CD4-positive, alpha-beta T cell treated with Interleukin-15 for 4 hours (primary cell): ENCODE results near the gene RPTOR.

Experiments used
- DNase-seq: peaks from one replicate; pipeline ENCODE4 v3.0.0-alpha.2; 2020; ENCODE audit warnings: low spot score

Gene RPTOR

GRCh38 chr17:80817321-80817845 lies 272.7 kb downstream of the RPTOR start:
- DNase-seq: no peak

GRCh38 chr17:80817861-80818260 lies 273.2 kb downstream of the RPTOR start:
- DNase-seq: no peak

- no peak for DNase-seq
These were observed 274.2 kb downstream of the RPTOR start for GRCh38 chr17:80818871-80819270.

DNA sequence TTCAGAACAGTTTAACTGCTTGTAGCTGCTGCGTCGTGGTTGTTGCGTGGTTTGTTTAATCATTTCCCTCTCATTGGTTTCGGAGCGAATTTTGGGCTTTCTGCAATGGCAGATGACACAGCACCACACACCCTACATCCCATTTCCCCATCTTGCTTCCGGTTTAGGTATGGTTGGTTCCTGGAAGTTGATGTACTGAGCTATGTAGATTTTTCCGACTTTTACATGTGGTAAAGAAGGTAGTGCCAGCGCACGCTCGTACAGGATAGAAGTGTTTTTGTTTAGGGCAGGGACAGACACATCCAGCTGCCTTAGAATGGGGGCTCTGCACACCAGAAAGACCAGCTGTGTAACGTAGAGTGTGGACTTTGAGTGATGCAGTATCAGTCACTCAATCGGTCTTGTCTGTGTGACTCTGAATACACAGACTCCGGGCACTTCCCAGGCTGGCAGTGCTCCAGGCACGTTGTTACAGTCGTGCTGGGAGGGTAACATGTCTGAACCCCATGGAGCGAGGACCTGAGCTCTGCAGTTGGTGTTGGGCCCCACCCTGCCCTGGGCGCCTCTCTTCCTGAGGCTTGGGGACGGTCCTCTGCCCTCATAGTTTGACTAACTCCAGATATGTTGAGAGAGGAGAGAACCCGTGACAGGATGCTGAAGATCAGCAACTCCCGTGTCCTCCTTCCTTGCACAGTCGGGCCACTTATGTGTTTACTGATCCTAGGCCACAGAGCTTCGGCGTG lies 275.0 kb downstream of the RPTOR start:
- DNase-seq: peak; percentile 26

GRCh38 chr17:80820331-80820730 lies 275.7 kb downstream of the RPTOR start:
- no peak for DNase-seq

GRCh38 chr17:80821546-80821945 lies 276.9 kb downstream of the RPTOR start:
- no peak for DNase-seq

GRCh38 chr17:80822021-80822699 lies 277.5 kb downstream of the RPTOR start:
- no peak for DNase-seq

DNA sequence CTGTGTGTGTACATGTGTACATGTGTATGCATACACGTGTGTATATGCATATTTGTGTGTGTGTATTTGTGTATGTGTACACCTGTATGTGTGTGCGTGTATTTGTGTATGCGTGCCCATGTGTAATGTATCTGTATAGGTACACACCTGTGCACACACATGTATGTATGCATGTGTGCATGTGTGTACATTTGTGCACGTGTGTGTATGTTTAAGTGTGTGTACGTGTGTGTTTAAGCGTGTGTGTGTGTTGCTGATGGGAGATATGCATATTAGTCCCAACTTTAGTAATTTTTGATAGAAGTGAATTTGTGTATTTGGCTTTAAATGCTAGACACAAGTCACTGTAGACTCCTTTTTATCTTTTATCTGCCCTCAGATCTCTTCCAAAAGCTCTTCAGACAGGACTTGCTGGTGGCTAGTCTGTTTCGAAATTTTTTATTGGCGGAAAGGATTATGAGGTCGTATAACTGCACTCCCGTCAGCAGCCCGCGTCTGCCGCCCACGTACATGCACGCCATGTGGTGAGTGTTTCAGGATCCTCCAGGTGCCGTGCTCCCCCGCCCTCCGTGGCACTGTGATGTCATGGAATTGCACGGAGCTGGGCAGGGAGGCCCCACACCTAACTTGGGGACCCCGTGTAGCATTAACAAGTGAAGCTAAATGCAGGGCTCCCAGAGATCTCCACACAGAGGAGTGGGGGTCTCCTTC lies 278.2 kb downstream of the RPTOR start:
- DNase-seq: no peak

DNA sequence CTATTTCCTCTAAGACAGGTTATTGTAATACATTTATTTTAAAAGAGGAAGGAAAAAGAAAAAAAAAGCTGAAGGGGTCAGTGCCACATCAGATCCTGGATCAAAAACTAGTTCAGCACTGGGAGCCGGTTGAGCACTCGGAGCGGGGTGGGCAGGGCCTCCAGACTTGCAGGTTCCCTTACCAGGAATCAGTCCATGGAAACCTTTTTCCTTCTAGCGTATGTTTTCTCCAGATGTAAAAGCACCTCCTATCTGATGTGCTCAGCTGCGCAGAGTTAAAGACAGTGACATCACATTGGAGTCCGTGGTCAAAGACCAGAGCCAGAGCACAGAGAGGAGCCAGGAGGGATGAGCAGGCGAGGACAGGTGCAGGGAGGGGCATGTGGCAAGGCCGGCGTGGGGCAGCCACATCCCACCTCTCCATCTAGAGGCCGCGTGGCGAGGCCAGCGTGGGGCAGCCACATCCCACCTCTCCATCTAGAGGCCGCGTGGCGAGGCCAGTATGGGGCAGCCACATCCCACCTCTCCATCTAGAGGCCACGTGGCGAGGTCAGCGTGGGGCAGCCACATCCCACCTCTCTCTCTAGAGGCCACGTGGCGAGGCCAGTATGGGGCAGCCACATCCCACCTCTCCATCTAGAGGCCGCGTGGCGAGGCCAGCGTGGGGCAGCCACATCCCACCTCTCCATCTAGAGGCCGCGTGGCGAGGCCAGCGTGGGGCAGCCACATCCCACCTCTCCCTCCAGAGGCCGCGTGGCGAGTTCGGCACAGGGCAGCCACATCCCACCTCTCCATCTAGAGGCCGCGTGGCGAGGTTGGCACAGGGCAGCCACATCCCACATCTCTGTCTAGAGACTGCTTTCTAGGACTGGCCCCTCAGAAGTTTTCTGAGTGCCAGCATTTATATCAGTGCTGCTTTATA lies 280.2 kb downstream of the RPTOR start:
- no peak for DNase-seq

DNA sequence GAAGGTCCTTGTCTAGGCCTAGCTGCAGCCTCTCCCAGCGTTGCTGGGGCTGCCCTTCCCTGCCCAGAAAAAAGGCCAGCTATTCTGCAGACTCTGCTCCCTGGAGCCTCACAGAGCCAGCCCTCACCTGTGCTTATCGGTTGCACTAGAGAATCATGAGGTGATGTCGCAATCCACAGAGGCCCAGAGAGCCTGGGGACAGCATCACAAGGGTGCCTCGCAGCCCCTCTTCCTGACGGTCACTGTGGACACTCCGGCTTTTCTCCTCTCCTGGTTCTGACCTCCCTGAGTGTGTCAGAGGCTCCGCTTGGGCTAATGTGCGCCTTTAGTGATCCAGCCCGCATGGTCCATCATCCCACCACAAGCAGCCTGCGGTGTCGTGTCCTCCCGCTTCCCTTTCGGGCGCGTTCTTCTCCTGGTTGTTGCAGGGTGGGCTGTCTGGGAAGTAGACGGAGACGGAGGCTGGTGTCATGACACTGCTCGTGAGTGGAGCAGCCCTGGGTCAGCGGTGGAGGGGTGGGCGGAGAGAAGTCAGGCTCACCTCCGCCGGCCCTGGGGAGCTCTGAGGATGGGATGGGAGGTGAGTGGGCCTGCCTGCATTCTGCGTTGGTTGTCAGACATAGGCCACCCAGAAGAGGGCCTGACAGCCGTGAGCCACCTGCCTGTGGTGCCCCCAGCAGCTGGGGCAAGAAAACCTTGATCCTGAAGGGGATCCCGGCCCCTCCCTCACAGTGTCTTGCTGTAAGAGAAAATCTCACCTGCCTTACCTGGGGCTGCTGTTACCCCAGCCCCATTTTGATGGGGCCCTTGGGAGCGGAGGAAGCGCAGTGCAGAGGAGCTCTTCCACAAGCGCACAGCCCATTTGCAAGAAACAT lies 281.1 kb downstream of the RPTOR start:
- DNase-seq: no peak

DNA sequence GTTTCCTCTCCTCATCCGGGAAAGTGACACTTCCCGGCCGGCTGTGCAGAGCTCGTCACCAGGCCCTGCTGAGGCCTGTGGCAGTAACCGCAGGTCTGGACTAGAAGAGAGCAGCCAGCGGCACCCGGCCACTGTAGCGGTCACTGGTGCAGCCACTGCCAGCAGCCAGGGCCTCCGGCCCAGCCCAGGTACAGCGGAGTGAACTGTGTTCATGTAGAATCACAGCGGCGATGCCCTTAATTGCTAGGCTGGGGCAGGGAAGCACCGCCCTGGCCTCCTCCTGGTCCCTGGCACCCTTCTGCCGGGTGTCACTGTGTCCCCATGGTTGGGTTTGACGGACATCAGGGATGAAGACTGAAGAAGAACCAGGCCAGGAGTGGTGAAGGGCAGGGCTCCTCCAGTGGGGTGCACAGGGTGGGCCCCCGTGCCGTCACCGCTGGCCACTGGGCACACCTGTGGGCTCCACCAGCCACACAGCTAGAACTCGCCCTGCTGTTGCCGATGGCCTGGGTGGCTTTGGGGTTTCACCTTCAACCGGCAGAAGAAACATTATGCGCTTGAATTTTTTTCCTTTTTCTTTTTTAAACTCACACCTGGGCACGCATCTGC lies 281.8 kb downstream of the RPTOR start:
- no peak for DNase-seq

DNA sequence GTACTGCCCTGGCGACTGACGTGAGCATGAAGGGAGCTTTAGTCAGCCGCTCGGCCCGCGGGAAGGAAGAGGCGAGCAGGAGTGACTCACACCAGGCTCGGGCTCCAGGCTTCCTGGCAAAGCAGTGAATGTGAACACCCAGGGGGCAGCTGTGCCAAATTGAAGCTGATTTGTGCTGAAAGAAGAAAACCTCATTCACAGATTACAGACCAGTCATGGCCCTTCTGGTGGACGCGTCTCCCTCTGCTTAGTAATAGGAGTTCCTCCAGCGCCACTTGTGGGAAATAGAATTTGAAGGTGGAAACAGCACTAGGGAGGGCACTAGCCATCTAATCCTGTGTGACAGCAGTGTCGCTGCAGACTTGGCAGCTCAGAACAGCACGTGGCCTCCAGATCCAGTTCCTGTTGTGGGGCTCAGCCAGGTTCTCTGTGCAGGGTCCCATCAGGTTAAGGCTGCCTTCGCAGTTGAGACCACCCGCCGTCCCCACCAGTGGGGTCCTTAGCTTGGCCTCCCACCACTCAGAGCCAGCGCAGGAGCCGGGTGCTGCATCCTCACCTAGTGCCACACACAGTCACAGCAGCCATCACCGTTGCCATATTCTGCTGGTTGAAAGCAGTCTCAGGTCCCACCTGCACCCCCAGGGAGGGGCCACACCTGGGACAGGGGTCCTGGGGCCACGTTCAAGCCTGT lies 282.5 kb downstream of the RPTOR start:
- DNase-seq: no peak

- no peak for DNase-seq
These were observed 283.3 kb downstream of the RPTOR start for GRCh38 chr17:80827646-80828643.

DNA sequence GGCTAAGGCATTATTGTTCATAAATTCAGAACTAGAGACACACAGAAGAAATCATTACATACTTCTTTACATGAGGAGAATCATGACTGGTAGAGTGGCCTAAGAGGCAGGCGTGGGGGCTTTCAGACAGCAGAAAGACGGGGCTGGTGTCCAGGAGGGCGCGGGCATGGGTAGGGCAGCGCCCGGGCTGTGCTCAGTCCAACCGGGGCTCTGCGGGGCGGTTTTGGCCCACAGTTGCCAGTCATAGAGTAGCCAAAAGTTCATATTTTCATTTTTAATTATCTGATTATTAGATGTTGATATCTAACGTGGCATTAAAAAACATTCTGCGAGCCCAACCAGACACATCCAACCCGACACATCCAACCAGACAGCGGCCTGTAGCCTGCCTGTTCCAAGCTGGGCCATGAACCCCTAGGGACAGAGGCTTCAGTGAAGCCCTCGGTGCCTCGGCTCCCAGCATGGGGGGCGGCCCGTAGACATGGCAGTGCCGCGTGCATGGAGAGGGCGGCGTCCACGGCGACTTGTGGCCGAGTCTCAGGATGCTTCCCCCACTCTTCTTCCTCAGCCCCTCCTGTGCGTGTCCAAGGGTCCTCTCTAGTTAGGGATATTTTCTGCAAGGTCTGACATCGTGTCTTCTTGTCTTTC lies 284.7 kb downstream of the RPTOR start:
- DNase-seq: no peak

DNA sequence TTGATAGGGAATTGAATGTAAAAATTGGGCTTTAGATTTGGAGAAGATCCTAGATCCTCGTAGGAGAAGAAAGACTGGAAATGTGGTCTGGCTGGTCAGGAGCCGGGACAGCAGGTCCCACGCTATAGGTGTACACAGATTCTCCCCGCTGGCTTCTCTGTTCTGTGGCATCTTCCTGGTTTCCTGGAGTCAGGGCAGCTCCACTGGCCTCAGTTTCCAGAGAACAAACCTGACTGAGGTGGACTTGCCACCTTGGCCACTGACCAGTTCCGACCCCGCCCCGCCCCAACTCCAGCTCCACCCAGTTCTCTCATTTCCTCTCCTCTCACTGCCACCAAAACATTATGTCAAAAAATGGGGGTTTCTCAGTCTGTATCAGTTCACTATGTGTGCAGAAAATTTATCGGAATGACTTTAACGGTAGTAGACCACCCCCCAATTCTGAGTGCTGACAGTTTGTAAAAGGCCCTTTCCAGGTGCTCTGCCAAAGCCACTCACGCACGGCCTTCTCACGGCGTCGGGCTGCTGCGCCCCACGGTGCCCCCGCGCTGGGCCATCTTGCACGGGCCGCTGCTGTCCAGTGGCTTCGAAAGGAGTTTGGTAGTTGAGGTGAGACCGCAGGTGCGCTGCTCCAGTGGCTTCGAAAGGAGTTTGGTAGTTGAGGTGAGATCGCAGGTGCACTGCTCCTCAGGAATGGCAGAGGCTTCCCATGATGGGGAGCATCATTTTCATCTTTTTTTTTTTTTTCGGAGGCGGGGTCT lies 285.6 kb downstream of the RPTOR start:
- DNase-seq: no peak

- DNase-seq: no peak
These were observed 286.9 kb downstream of the RPTOR start for GRCh38 chr17:80831491-80831890.

GRCh38 chr17:80832266-80832676 lies 287.6 kb downstream of the RPTOR start:
- DNase-seq: no peak
